GM12878 (cell line): ENCODE measurements around the gene IGSF8. TPM values are rescaled to one million over a fixed set of nuclear protein-coding genes. Genes with fewer than 3 reads are reported as not detected.

Experiments
- ATAC-seq: fragments of 200-7000 bp; cut with Tn5 transposase; 3 replicates; pipeline ENCODE4 v1.9.1; 2020; ENCODE audit warnings: mild to moderate bottlenecking, moderate library complexity
- BruUV-seq: library from RNA; stranded (reverse); fragments of 400-500 nt; replicated peaks from 2 replicates; lab custom pipeline; 2021; lab: Mats Ljungman, UMichigan
- CTCF ChIA-PET: fragments of 300-600 bp; sonication (Branson Sonifier 250); formaldehyde crosslinking; extraction: SDS; loops from one replicate; lab custom pipeline; 2021; ENCODE audit warnings: inconsistent platforms; lab: Yijun Ruan, JAX
- POLR2A ChIA-PET: fragments of 350-600 bp; formaldehyde crosslinking; extraction: SDS; loops from one replicate; lab custom pipeline; 2021; ENCODE audit warnings: inconsistent platforms; lab: Charles Lee
- RAD21 ChIA-PET: fragments of 300-600 bp; sonication (Branson Sonifier 250); formaldehyde crosslinking; loops from one replicate; lab custom pipeline; 2023; ENCODE audit warnings: antibody characterized with exemption; ENCODE audit not compliant: unreplicated experiment; lab: Charles Lee
- SMC1A ChIA-PET: fragments of 300-600 bp; sonication (Branson Sonifier 250); formaldehyde crosslinking; loops from one replicate; lab custom pipeline; 2023; ENCODE audit not compliant: unreplicated experiment, uncharacterized antibody; lab: Charles Lee
- DNase-seq: peaks from one replicate; pipeline ENCODE4 v3.0.0-alpha.2; 2011; ENCODE audit warnings: low read depth, low spot score
- FAIRE-seq: peaks from 3 replicates; lab custom pipeline; 2011; peaks lifted over from hg19 to GRCh38; lab: Jason Lieb, UNC
- H2AFZ ChIP-seq: 2 replicates; pipeline ENCODE4 v1.6.0; 2011; ENCODE audit warnings: low read depth, low read length, control low read depth; ENCODE audit not compliant: control insufficient read depth
- H3K27ac ChIP-seq: 2 replicates; pipeline ENCODE4 v1.5.1; 2011; ENCODE audit warnings: control low read depth; ENCODE audit not compliant: control insufficient read depth, insufficient read depth
- H3K27me3 ChIP-seq, 2 experiments: replicated peaks in 1 of 2; 2 replicates each; pipeline versions ENCODE4 v1.6.0 to v1.6.1; 2011; ENCODE audit warnings: low read length in 1 of 2; ENCODE audit not compliant: control insufficient read depth in 2 of 2, insufficient read depth in 2 of 2
- H3K36me3 ChIP-seq, 2 experiments: 2 replicates each; pipeline ENCODE4 v1.5.1; 2011; ENCODE audit warnings: low read length in 1 of 2; ENCODE audit not compliant: control insufficient read depth in 2 of 2, insufficient read depth in 2 of 2
- H3K4me1 ChIP-seq: 2 replicates; pipeline ENCODE4 v1.6.1; 2011; ENCODE audit warnings: mild to moderate bottlenecking, low read length, moderate library complexity, mixed read lengths; ENCODE audit not compliant: control insufficient read depth, insufficient read depth
- H3K4me2 ChIP-seq: 2 replicates; pipeline ENCODE4 v1.6.0; 2011; ENCODE audit warnings: control low read depth; ENCODE audit not compliant: control insufficient read depth, insufficient read depth
- H3K4me3 ChIP-seq: fragments of 200-600 bp; sonication (generic); 2 replicates; pipeline ENCODE4 v1.5.1; 2016
- H3K79me2 ChIP-seq: 2 replicates; pipeline ENCODE4 v1.6.0; 2011; ENCODE audit warnings: low read length; ENCODE audit not compliant: control insufficient read depth, insufficient read depth
- H3K9ac ChIP-seq: 2 replicates; pipeline ENCODE4 v1.8.0; 2011; ENCODE audit warnings: low read length, control low read depth, mixed read lengths; ENCODE audit not compliant: control insufficient read depth, insufficient read depth
- H3K9me3 ChIP-seq: replicated peaks from 3 replicates; pipeline ENCODE4 v1.5.1; 2011; ENCODE audit warnings: mild to moderate bottlenecking, low read length; ENCODE audit not compliant: control insufficient read depth, insufficient read depth
- H4K20me1 ChIP-seq: 2 replicates; pipeline ENCODE4 v1.6.0; 2011; ENCODE audit not compliant: control insufficient read depth, insufficient read depth
- EZH2 ChIP-seq: IDR thresholded peaks from 2 replicates; pipeline ENCODE4 v1.6.1; 2012; ENCODE audit warnings: low read depth, mild to moderate bottlenecking, control low read depth, inconsistent platforms, low read length, borderline replicate concordance; ENCODE audit not compliant: control insufficient read depth
- KAT2A ChIP-seq: conservative IDR thresholded peaks from 2 replicates; pipeline ENCODE4 v1.6.1; 2011; ENCODE audit warnings: low read depth, low read length; ENCODE audit not compliant: control insufficient read depth
- LARP7 ChIP-seq: fragments of 450-650 bp; IDR thresholded peaks from 2 replicates; pipeline ENCODE4 v1.6.1; 2017; ENCODE audit warnings: mild to moderate bottlenecking
- MAX ChIP-seq: IDR thresholded peaks from 2 replicates; pipeline ENCODE4 v1.6.1; 2012; ENCODE audit warnings: low read depth, low read length, improper control_type of control experiment
- NKRF ChIP-seq: fragments of 450-650 bp; conservative IDR thresholded peaks from 2 replicates; pipeline ENCODE4 v1.6.1; 2017; ENCODE audit warnings: mild to moderate bottlenecking, moderate library complexity
- NR2F1 ChIP-seq: fragments of 450-650 bp; conservative IDR thresholded peaks from 2 replicates; pipeline ENCODE4 v1.6.1; 2017; ENCODE audit warnings: mild to moderate bottlenecking
- PML ChIP-seq: IDR thresholded peaks from 2 replicates; pipeline ENCODE4 v1.6.1; 2012; ENCODE audit warnings: low read length, inconsistent platforms
- POLR2A ChIP-seq: IDR thresholded peaks from 2 replicates; pipeline ENCODE4 v1.6.1; 2011; ENCODE audit warnings: low read depth, mild to moderate bottlenecking, low read length
- RELB ChIP-seq: fragments of 450-650 bp; IDR thresholded peaks from 2 replicates; pipeline ENCODE4 v1.6.1; 2017; ENCODE audit warnings: low read depth, mild to moderate bottlenecking, moderate library complexity
- STAT3 ChIP-seq: IDR thresholded peaks from 2 replicates; pipeline ENCODE4 v1.6.1; 2011; ENCODE audit warnings: low read depth, low read length, improper control_type of control experiment
- TARDBP ChIP-seq: IDR thresholded peaks from 2 replicates; pipeline ENCODE4 v1.6.1; 2016; ENCODE audit warnings: borderline replicate concordance
- WRNIP1 ChIP-seq: IDR thresholded peaks from 2 replicates; pipeline ENCODE4 v1.6.1; 2011; ENCODE audit warnings: low read depth, low read length, improper control_type of control experiment, borderline replicate concordance
- YY1 ChIP-seq: IDR thresholded peaks from 2 replicates; pipeline ENCODE4 v1.6.1; 2011; ENCODE audit warnings: low read depth, mild to moderate bottlenecking, low read length
- ZBTB4 ChIP-seq: fragments of 450-650 bp; formaldehyde crosslinking; IDR thresholded peaks from 2 replicates; pipeline ENCODE4 v1.4.0; 2022; ENCODE audit warnings: mild to moderate bottlenecking, moderate library complexity
- WGBS: methylation state at CpG from one replicate; pipeline ENCODE4 v1.1.6; 2016; ENCODE audit warnings: low lambda C conversion rate; ENCODE audit not compliant: insufficient replicate concordance, insufficient coverage; ENCODE audit errors: missing lambda C conversion rate; 5-methylcytosine and 5-hydroxymethylcytosine counted together
- in situ Hi-C: fragments of 300-500 bp; cut with MboI; formaldehyde crosslinking; loops from 9 replicates; pipeline ENCODE4 v1.14.3; 2018; ENCODE audit warnings: mixed read lengths
- intact Hi-C: fragments of 100-400 bp; cut with micrococcal nuclease; formaldehyde crosslinking; loops from one replicate; pipeline ENCODE4 v1.14.2; 2022; ENCODE audit not compliant: unreplicated experiment
- polyA plus RNA-seq, 11 experiments: library from polyadenylated mRNA; depleted of rRNA in 4 of 11; unstranded in 6 of 11; stranded (reverse) in 5 of 11; fragments of >200 nt; fragmentation: Nextera tagmentation in 4 of 11; fragmentation: Illumina TruSeq in 1 of 11; extraction: Ambion mirVana in 4 of 11; extraction: Trizol in 1 of 11; gene quantifications; 1 replicate in 1 of 11; 2 replicates in 10 of 11; pipeline versions ENCODE4 v1.2.1 to v1.2.3, GENCODE V29; 2011 to 2016; ENCODE audit warnings: inconsistent platforms in 2 of 11, missing spikeins in 2 of 11, low read depth in 1 of 11
- total RNA-seq, 4 experiments: library from RNA; depleted of rRNA in 3 of 4; stranded (reverse); fragments of >200 nt in 3 of 4; fragmentation: Illumina TruSeq in 1 of 4; extraction: Trizol in 1 of 4; gene quantifications; 2 replicates each; pipeline versions ENCODE4 v1.2.1 to v1.2.3, GENCODE V29; 2013 to 2021

The IGSF8 gene
- total and polyA plus RNA-seq, 10 of the 15 experiments (the other 5 are each of a cell fraction or from before 2014, with no cell fraction given), result 0.64 to 24.7 (median 13.9) TPM

- BruUV-seq, result no TSS peak
- H3K9me3 ChIP-seq, result no peaks in the 10 kb centered on the region
- no peak overlapping the region for H2AFZ ChIP-seq
- no peaks in the 10 kb centered on the region for H3K36me3 ChIP-seq
- SMC1A ChIA-PET, result interaction anchor here (0.6 to 8.9 kb wide), 7 partner anchors 23 to 296 kb away, joined by 3 to 89 read pairs (median 3); no protein-coding TSS in a partner anchor
- no peaks in the 10 kb centered on the region for H3K79me2 ChIP-seq
- in situ Hi-C loops (no loop called here), intact Hi-C loops (no loop called here)
- H3K27me3 ChIP-seq, result peaks cover 0 to 2% of the 10 kb centered on the region in 2 experiments; a peak in 3 of 4 replicates
- CTCF ChIA-PET, result interaction anchor here (0.7 to 49.8 kb wide), 9 partner anchors 4 to 296 kb away, joined by 3 to 1035 read pairs (median 8); partner anchors contain the start of genes IGSF8, KCNJ10 and KCNJ9
- ATAC-seq, result no peak
- WGBS, result 23% methylated on average over 6 of the region's 6 CpGs
- no peaks in the 10 kb centered on the region for H4K20me1 ChIP-seq
- H3K4me3 ChIP-seq, result no peak overlapping the region
- no peaks in the 10 kb centered on the region; the same call in 1 of the 2 replicates for H3K4me1 ChIP-seq
- H3K4me2 ChIP-seq, result no peak overlapping the region
- POLR2A ChIA-PET, result no interaction called here
- RAD21 ChIA-PET, result interaction anchor here (0.9 to 4.9 kb wide), 4 partner anchors 17 to 35 kb away, joined by 3 to 50 read pairs (median 4); partner anchors contain the start of gene IGSF8
- no peak overlapping the region for H3K9ac ChIP-seq
- FAIRE-seq, result no peak
- no peak for TF ChIP-seq EZH2
- TF ChIP-seq MAX, result no peak
- TF ChIP-seq LARP7, result no peak
- no peak for TF ChIP-seq KAT2A
- no peak for TF ChIP-seq ZBTB4 (CRISPR knock-in tag)
- TF ChIP-seq NR2F1, result no peak
- no peak for TF ChIP-seq PML
- no peak for TF ChIP-seq RELB
- no peak for TF ChIP-seq TARDBP
- TF ChIP-seq STAT3, result no peak
- no peak for TF ChIP-seq YY1
- TF ChIP-seq NKRF, result no peak
- no peak for TF ChIP-seq POLR2A
- TF ChIP-seq WRNIP1, result no peak
- TF ChIP-seq, all 136 proteins: peak for 0
- no peak overlapping the region for H3K27ac ChIP-seq
- DNase-seq, result no peak
Observed at GRCh38 chr1:160080381-160081100, 17.9 kb downstream of the IGSF8 start.
